NCI-H128 (cell line): ENCODE measurements around the gene PNKP.

Experiments used
- DNase-seq: peaks from one replicate; lab custom pipeline; 2025; ENCODE audit not compliant: unreplicated experiment; lab: John Stamatoyannopoulos, UW

Gene PNKP

DNA sequence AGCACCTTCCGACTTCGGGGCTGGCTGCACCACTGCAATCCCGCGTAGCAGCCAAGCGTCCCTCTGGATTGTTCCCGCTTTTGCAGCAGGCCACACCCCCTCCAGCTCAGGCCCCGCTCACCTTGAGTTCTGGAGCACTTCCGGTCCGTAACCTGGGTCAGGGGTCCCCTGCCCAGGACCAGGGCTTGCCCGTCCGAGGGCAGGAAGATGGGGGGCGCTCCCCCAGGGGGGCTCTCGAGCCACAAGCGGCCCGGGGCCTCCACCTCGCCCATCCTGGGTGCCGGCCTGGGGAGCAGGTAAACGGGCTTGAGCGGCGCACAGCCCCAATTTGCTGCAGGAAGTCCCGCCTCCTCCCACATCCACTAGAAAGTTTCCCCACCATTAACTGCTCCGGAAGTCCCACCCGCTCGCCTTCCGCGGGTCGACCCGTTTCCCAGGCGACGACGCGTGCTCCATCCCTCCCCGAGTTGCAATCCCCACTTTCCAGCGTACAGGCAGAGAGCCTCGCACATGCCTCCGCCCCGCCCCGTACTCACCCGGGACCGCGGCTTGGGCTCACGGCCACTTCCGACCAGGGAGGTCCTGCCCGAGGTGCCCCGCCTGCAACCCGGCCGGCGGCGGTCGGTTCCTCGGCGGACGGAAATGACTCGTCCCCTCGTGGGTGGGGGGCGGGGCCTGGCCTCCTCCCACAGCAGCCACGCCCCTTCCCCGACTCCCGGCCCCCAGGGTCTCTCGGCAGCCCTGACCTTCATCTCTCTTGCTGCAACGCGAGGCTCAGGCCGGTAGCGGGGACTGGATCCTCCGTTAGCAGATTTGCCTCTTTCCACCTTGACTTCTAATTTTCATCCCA, at the start of gene PNKP:
PNKP (minus strand) TSS at position 644 of the 850 bp plus-strand sequence; CDS start at position 272, 372 bp downstream.
- peak; percentile 88 for DNase-seq

DNA sequence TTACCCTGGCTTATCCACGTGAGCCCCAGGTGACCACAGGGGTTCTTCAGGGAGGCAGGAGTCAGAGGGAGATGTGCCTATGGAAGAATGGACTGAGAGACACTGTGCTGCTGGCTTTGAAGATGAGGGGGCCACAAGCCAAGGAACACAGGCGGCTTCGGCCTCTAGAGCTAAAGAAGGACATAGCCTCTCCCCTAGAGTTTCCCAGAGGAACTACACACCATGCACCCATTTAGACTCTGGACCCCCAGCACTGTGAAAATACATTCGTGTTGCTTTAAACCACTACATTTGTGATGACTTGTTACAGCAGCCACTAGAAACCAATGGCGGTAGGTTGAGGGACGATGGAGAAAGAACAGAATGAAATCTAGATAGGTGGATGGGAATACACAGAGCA, 47.9 kb upstream of the PNKP start:
- DNase-seq, result no peak

DNA sequence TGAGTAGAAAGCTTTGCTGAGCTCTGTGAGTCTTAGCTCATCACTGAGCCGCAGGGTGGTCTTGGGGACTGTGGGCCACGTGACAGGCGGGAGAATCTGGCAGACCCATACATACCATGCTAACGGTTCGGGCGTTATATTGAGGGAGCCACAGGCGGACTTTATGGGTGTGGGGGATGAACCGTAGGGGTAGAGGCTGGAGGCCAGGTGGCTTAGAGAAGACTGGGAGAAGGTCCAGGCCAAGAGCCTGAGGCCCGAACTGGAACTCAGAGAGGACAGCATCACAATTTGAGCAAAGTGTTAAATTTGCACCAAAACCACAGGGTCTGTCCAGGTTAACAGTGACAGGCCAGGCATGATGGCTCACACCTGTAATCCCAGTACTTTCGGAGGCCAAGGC, 46.3 kb upstream of the PNKP start:
- no peak for DNase-seq

DNA sequence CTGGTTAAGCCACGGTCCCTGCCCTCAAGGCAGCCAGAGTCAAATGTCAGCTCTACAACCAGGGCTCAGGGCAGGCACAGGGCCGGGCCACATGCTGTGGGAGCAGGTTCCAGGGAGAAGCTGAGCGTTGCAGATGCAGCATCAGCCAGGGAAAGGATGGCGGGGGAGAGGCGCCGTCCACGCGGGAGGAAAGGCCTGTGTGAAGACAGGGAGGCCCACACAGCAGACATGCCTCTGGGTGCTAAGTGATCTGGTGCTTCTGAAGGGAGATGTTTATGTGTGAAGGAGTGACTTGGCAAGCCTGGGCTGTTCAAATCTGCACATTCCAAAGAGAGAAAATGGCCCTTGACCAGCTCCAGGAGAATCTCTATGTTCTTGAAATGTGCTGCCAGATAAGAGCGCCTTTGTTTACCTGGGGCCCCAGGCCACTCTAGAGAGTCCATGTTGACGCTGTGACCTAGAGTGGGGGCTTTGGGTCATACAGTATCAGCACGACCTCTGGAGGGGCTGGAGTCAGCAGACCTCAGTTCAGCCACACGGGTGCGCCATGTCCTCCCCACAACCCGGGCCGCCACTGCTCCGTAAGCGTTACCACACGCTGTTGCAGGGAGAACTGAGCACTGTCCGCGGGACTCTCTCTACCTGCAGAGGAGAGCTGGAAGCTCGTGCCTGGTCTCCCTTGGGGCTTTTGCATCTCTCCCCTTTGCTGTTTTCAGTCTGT, 45.7 kb upstream of the PNKP start:
- no peak for DNase-seq

DNA sequence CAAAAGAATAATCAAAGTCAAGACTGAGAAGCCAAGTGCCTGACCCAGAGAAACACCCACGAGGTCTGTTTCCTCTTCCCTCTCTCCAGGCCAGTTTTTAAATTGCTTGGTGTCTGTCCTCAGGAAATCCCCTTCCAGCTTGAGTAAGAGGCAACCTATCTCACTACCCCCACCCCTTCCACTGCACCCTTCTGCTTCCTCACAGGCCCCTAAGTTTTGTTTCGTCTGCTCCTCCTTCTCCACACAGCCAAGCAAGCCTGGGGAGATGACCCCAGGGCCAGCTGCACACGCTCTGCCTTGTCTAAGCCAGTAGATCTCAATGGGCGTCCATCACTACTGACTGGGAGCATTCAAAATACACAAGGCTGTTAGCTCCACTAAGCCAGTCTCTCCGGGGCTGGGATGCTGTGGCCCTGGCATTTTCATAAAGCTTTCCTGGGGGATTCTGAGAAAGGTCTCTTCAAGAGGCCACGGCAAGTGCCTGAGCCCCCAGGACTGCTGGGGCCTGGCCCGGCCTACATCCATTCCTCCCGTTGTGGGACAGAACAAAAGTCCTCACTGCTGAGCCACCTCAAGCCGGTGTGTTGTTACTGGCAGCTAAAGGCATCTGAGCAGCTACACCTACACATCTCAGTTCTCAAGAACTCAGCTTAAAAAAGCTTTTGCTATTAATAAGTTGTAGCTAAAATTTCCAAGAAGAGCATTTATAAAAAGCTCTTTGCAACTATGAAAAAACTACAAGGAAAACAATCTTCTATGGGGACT, 44.2 kb upstream of the PNKP start:
- DNase-seq, result no peak

DNA sequence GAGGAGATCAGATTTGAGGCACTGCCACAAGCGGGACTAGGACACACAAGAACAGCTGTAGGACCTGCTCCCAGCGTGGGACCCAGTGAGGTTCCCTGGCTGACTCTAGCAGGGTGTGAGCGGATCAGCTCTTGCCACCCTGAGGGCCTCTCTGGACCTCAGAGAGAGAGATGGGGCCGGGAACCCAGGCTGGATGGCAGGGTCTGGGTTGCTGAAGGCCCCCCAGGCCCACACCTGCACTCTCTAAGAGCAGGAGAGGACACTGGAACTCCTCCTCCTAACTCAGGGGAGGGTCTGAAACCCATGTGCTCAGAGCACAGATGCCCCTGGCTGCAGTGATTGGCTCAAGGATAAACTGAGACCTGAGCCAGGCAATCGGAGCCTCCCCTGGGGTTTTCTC, 42.8 kb upstream of the PNKP start:
- DNase-seq, result no peak

DNA sequence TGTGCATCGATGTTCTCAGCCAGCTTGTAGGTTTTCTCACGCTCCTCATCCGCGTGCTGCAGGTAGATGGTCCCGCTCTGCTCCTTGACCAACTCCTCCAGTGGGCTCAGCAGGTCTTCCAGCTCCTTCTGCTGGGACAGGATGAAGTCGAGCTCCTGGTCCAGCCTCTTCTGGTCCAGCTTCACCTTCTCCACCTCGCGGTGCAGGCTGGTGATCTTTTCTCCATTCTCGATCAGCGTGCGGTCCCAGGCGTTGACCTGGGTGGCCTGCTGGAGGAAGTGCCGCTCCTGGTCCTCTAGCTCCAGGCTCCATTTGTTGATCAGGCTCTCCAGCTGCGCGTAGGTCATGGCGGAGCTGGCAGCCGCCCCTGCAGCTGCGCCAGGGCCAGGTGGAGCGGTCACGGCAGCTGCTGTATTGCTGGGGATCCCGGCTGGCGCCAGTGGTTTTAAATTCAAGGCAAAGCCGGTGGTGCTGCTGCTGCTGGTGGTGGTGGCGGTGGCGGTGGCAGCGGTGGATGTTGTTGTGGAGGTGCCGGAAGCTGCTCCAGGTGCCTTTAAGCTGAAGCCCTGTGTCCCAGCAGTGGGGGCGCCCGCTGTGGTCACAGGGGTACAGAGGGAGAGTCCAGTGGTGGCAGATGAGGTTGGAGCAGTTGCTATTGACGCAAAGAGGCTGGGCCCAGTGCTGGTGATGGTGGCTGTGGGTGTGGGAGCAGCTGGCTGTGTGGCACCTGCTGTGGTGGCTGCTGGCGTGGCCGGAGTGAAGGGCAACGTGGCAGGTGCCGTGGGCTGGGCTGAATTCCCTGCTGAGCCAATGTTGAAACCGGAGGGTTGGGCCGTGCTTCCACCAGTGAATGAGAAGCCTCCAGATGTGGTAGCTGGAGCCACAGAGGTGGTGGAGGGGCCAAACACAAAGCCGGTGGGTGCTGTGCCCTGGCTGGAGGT, 41.4 kb upstream of the PNKP start:
- no peak for DNase-seq

DNA sequence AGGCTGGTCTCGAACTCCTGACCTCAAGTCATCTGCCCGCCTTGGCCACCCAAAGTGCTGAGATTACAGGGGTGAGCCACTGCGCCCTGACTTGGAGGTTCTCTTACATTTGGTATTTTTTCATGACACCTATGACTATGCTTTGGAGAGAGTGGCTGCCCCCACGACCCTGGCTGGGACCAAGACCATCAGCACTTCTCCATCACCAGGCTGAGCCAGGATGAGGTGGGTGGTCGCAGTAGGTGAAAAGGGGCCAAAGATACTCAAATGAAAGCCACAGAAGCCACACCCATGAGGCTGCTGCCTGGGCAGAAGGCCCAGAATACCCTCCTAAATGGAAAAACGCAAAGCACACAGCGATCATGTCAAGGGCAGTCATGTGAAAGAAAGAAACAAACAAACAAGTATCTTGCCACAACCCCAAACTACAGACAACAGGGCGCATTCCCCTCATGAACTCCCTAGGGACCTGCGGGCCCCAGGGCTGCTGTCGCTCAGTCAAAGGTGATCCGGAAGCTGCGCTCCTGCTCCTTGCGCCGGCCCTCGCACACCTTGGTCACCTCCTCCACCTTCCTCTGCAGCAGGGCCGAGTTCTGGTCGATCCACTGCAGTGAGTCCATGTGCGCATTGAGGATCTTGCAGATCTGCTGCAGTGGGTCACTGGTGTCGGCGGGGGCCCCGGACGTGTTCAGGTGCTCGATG, 40.5 kb upstream of the PNKP start:
- DNase-seq, result no peak

DNA sequence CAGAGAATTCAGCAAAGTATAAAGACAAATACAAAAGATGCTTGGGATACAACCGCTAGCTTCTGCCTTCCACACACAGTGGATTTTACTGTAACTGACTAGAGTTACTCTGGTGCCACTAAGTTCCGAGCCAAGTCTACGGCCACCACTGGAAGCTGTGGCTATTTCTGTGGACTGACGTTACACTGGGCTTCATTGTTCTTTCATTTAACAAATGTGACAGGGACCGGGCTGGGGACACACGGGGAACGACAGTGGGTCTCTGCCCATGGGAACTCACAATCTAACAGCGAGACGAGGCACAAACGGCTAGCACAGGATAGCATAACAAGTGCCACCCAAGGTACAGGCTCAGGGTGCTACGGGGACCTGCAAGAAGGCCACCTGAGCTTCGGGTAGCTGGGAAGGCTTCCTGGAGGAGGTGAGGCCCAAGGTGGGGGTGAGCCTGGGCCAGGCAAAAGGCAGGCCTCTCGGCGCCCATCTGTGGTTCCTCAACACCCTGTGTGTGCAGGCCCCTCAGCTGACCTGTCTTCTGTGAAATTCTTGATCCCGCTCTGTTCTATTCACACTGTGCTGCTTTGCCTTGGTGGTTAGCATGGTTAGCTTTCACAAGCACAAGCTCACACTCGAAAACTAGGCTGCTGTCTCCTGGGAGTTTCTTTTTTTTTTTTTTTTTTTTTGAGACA, 39.6 kb upstream of the PNKP start:
- no peak for DNase-seq

DNA sequence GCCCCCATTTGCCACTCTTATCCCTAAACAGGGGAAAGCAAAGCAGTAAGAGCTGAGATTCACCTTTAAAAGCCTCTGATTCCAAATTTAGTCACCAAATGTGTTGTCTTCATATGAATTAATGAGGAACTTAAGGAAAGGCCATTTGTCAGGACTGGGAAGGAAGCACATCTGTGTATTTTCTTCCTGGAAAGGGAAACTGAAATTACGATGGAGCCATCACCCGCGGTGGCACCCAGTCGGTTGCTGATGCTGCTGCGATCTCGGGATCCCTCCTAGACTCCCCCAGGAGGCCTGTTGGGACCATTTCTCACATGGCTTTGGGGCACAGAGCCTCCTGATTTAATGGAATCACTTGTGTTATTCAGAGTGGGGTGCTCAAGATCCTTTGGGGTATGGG, 36.8 kb upstream of the PNKP start:
- DNase-seq, result no peak

DNA sequence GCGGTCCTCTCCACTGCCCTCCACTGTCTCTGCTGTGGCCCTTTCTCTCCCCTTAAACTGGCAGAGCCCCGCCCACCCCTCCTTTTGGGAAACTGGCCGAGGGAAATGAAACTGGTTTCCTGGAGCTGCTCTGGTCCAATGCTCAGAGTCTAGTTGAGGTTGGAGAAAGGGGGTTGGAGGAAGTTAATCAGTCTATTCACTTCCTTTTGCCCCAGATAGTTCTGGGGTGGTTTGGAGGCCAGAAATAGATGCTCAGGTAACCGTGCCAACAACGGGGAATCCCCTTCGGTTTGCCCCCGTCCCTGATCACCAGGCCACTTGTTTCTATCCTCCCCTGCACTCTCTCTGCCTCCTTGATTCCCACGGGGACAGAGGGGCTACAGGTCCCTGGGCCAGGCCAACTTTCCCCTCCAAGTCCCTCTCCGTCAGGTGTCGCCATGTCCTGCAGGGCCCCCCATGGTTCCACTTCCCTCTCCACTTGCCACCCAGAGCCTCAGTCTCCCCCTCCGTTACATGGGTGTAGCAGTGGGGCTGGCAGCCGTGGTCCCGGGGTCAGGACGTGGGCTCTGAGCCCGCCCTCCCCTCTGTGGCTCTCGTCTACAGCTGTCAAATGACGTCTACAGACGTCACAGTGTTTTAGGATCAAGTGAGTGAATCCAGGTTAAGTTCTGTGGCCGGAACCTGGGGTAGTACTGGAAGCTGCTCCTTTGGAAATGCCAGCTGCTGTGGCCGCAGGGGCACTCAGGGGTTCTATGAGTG, 29.7 kb upstream of the PNKP start, which contains the start of gene IL4I1:
IL4I1 (minus strand) TSS at position 25 of the 759 bp plus-strand sequence. CDS start 727 bp downstream, outside the sequence.
- no peak for DNase-seq

DNA sequence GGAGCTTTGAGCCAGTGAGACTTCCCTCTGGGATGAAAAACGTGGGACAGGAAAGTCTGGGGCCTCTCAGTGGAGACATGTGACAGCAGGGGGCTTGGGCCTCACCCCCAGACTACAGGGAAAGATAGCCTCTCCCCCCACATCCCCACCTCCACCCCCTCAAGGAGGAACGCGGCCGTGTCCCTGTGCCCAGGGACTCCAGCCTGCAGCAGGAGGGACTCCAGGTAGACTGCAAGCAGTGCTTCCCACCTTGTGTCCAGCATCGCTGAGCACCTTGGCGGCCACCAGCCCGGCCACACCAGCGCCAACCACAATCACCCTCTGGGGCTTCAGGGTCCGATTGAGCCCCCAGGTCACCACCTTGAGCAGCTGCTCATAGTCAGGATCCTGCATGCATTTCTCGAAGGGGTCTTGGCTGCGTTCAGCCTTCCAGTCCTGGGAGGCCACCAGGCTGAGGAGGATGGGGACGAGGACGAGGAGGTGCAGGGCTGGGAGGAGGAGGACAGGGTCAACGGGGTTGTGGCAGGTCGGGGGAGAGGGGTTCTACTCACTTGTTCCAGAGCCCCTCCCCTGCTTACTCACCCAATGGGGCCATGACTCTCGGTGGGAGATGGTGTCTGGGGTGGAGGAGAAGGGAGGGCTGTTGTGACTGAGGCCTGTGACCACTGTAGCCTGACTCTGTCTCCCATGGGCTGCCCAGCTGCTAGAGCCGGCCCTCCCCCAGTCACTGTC, 28.4 kb upstream of the PNKP start:
- DNase-seq, result no peak

DNA sequence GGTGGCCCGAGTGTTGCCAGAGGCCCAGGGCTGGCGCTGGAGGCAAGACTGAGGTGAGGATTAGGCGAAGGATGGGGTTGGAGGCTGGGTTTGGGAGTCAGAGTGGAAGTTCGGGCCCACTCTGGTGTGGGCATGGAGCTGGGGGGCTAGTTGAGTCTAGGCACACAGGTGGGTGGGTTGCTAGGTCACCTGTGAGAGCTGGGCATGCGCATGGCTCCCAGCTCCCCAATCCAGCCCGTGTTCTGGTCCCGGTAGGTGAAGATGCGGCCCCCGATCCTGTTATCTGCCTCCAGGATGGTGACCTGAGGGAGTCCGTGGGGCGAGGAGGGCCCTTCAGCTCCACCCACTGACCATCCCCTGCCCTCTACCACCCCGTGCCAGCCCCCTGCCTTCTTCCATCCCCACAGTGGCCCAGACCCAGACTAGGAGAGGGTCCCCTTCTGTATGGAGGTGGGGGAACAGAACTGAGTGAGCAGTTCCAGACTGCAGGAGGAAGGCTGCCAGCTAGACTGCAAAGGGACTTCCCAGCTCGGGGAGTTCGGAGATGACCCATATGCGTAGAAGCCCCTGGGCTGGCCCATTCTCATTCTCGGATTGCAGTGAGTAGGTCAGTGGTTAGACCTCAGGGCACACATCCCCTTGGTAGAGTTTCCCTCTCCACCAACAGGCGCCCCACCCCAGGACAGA, 27.6 kb upstream of the PNKP start:
- no peak for DNase-seq

DNA sequence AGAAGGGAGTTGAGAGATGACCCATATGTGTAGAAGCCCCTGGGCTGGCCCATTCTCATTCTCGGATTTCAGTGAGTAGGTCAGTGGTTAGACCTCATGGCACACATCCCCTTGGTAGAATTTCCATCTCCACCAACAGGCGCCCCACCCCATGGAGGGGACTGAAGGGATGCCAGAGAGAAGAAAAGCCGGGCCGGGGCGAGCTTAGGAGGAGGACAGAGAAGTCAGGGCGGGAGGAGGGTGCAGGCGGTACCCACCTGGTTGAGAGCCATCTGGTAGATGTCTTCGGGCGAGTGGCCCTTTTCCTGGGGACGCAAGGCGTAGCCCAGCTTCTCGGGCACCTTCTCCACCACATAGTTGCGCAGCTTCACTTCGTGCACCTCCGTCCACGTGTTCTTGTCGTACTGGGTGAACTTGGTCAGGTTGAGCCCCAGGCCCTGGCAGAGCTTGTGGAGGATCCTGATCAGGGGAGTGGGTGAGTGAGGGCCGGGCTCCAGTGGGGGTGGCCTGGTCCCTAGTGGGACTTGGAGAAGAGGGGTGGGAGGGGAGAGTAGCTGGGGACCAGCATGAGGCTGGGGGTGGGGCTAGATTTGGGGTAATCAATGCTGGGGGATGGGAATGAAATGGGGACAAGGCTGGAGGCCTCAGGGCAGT, 26.8 kb upstream of the PNKP start:
- no peak for DNase-seq

DNA sequence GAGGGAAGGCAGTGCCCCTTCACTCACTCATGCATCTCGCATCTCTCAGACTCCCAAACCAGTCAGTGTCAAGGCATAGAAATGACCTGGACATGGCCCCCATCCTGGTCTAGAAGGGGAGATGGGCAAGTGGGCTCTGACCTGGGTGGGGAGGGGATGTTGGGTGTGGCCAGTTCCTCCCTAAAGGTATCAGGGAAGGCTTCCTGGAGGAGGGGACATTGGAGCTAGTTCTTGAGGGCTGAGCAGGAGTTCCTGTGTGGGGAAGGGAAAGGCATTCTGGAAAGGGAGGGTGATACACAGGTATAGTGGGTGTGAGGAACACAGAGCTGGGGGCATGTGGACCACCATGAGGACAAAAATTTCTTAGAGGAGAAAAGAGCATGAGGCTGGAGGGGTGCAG, 25.3 kb upstream of the PNKP start:
- no peak for DNase-seq

DNA sequence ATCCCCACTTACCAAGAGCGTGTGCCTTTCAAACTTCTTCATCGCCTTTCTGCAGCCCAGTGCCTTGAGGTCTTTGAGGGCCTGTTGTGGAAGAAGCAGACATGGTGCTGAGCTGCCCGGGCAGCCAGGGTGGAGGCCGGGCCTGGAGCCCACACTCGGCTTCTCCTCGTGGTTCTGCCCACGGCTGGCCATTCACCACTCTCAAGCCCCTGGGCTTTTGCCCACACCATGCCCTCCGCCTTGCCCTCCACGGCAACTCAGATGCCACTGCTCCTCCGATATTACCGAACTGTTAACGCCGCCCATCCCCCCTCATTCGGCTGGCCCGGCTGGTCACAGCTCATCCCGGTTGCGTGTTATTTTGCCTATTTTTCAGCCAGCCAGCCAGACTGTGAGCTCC, 24.0 kb upstream of the PNKP start:
- no peak for DNase-seq
